H9 (cell line): ENCODE results near the gene TSTD2. TPM values are rescaled to one million over a fixed set of nuclear protein-coding genes. Genes with fewer than 3 reads are reported as not detected.

Source experiments
- DNase-seq: peaks from one replicate; pipeline ENCODE4 v3.0.0-alpha.2; 2017
- H2AFZ ChIP-seq: one replicate; pipeline ENCODE4 v1.6.1; 2013; ENCODE audit warnings: mild to moderate bottlenecking, low read length, control low read depth, moderate library complexity
- H2AK5ac ChIP-seq: 2 replicates; pipeline ENCODE4 v1.6.1; 2013; ENCODE audit warnings: low read length, control low read depth, mixed read lengths; ENCODE audit not compliant: insufficient read length
- H2BK120ac ChIP-seq: one replicate; pipeline ENCODE4 v1.6.1; 2013; ENCODE audit warnings: low read depth, mild to moderate bottlenecking, low read length, control low read depth, inconsistent platforms; ENCODE audit not compliant: poor library complexity, severe bottlenecking
- H2BK12ac ChIP-seq: 2 replicates; pipeline ENCODE4 v1.6.1; 2013; ENCODE audit warnings: low read length, control low read depth, mixed read lengths, low read depth; ENCODE audit not compliant: insufficient read length
- H2BK15ac ChIP-seq: 2 replicates; pipeline ENCODE4 v1.6.1; 2013; ENCODE audit warnings: low read depth, low read length, control low read depth
- H2BK20ac ChIP-seq: one replicate; pipeline ENCODE4 v1.6.1; 2013; ENCODE audit warnings: low read depth, mild to moderate bottlenecking, low read length, control low read depth, inconsistent platforms; ENCODE audit not compliant: poor library complexity, severe bottlenecking
- H2BK5ac ChIP-seq: 2 replicates; pipeline ENCODE4 v1.6.1; 2013; ENCODE audit warnings: low read length, control low read depth, mixed read lengths; ENCODE audit not compliant: insufficient read length
- H3K14ac ChIP-seq: 2 replicates; pipeline ENCODE4 v1.6.1; 2013; ENCODE audit warnings: low read length, control low read depth; ENCODE audit not compliant: insufficient read depth
- H3K18ac ChIP-seq: 2 replicates; pipeline ENCODE4 v1.6.1; 2013; ENCODE audit warnings: low read depth, mild to moderate bottlenecking, mixed read lengths, low read length, control low read depth; ENCODE audit not compliant: insufficient read length
- H3K23ac ChIP-seq: 2 replicates; pipeline ENCODE4 v1.6.1; 2013; ENCODE audit warnings: low read length, control low read depth, mixed read lengths, low read depth; ENCODE audit not compliant: insufficient read length
- H3K23me2 ChIP-seq: 2 replicates; pipeline ENCODE4 v1.6.1; 2013; ENCODE audit warnings: low read depth, mild to moderate bottlenecking, mixed read lengths, low read length, control low read depth; ENCODE audit not compliant: insufficient read length, poor library complexity, severe bottlenecking
- H3K27ac ChIP-seq: 2 replicates; pipeline ENCODE4 v1.5.1; 2013; ENCODE audit warnings: low read length, control low read depth, mixed read lengths, low read depth; ENCODE audit not compliant: insufficient read length
- H3K27me3 ChIP-seq: 2 replicates; pipeline ENCODE4 v1.6.1; 2013; ENCODE audit warnings: low read length, control low read depth, inconsistent platforms; ENCODE audit not compliant: insufficient read depth
- H3K4ac ChIP-seq: 2 replicates; pipeline ENCODE4 v1.6.1; 2013; ENCODE audit warnings: low read depth, mild to moderate bottlenecking, control low read depth, inconsistent platforms, low read length, moderate library complexity
- H3K4me1 ChIP-seq: 2 replicates; pipeline ENCODE4 v1.6.1; 2013; ENCODE audit warnings: low read length, control low read depth, inconsistent platforms; ENCODE audit not compliant: insufficient read depth
- H3K4me2 ChIP-seq: 2 replicates; pipeline ENCODE4 v1.6.1; 2013; ENCODE audit warnings: low read length, control low read depth, mixed read lengths; ENCODE audit not compliant: insufficient read length, insufficient read depth
- H3K56ac ChIP-seq: 2 replicates; pipeline ENCODE4 v1.6.1; 2013; ENCODE audit warnings: low read depth, mild to moderate bottlenecking, mixed read lengths, low read length, control low read depth; ENCODE audit not compliant: insufficient read length
- H3K79me1 ChIP-seq: 2 replicates; pipeline ENCODE4 v1.6.1; 2013; ENCODE audit warnings: low read depth, mild to moderate bottlenecking, moderate library complexity, low read length, control low read depth, inconsistent platforms; ENCODE audit not compliant: insufficient read depth, poor library complexity, severe bottlenecking
- H3K79me2 ChIP-seq: 2 replicates; pipeline ENCODE4 v1.6.1; 2013; ENCODE audit warnings: low read length, control low read depth, inconsistent platforms; ENCODE audit not compliant: insufficient read depth
- H3K9ac ChIP-seq: 2 replicates; pipeline ENCODE4 v1.6.1; 2013; ENCODE audit warnings: low read length, control low read depth, mixed read lengths; ENCODE audit not compliant: insufficient read length; ENCODE audit errors: extremely low read depth
- H3K9me3 ChIP-seq: one replicate; pipeline ENCODE4 v1.6.1; 2013; ENCODE audit warnings: low read depth, low read length, inconsistent platforms; ENCODE audit not compliant: control insufficient read depth
- H3T11ph ChIP-seq: one replicate; pipeline ENCODE4 v1.6.1; 2013; ENCODE audit warnings: mild to moderate bottlenecking, low read length, control low read depth, inconsistent platforms
- H4K20me1 ChIP-seq: one replicate; pipeline ENCODE4 v1.6.1; 2013; ENCODE audit not compliant: control insufficient read depth, insufficient read length, insufficient read depth
- H4K5ac ChIP-seq: 2 replicates; pipeline ENCODE4 v1.6.1; 2013; ENCODE audit warnings: low read depth, mild to moderate bottlenecking, mixed read lengths, low read length, control low read depth; ENCODE audit not compliant: insufficient read length
- H4K8ac ChIP-seq: replicated peaks from 2 replicates; pipeline ENCODE4 v1.6.1; 2013; ENCODE audit warnings: low read length, control low read depth, mixed read lengths, low read depth; ENCODE audit not compliant: insufficient read length
- H4K91ac ChIP-seq: 2 replicates; pipeline ENCODE4 v1.6.1; 2013; ENCODE audit warnings: low read depth, mild to moderate bottlenecking, moderate library complexity, mixed read lengths, low read length, control low read depth; ENCODE audit not compliant: insufficient read length
- H3K27ac Mint-ChIP-seq, 3 experiments: 2 replicates in 2 of 3; 3 replicates in 1 of 3; pipeline ENCODE4 v1.8.0; 2020 to 2021; ENCODE audit warnings: mixed read lengths in 3 of 3, mild to moderate bottlenecking in 1 of 3, moderate library complexity in 1 of 3
- H3K27me3 Mint-ChIP-seq: 2 replicates; pipeline ENCODE4 v1.8.0; 2021; ENCODE audit warnings: low read depth, mild to moderate bottlenecking, moderate library complexity, mixed read lengths
- H3K36me3 Mint-ChIP-seq, 3 experiments: 2 replicates in 2 of 3; 3 replicates in 1 of 3; pipeline ENCODE4 v1.8.0; 2020 to 2021; ENCODE audit warnings: low read depth in 3 of 3, mixed read lengths in 3 of 3; ENCODE audit not compliant: insufficient read depth in 1 of 3
- H3K4me1 Mint-ChIP-seq, 2 experiments: 2 replicates each; pipeline ENCODE4 v1.8.0; 2020; ENCODE audit warnings: mixed read lengths in 2 of 2
- H3K4me3 Mint-ChIP-seq, 2 experiments: 2 replicates in 1 of 2; 3 replicates in 1 of 2; pipeline ENCODE4 v1.8.0; 2020 to 2021; ENCODE audit warnings: mild to moderate bottlenecking in 2 of 2, mixed read lengths in 2 of 2, moderate library complexity in 1 of 2
- H3K9me3 Mint-ChIP-seq, 2 experiments: 2 replicates in 1 of 2; 3 replicates in 1 of 2; pipeline ENCODE4 v1.8.0; 2020; ENCODE audit warnings: mild to moderate bottlenecking in 2 of 2, mixed read lengths in 2 of 2, moderate library complexity in 1 of 2
- CTCF ChIP-seq: fragments of 200-600 bp; sonication (generic); conservative IDR thresholded peaks from 3 replicates; pipeline ENCODE4 v1.8.0; 2021; ENCODE audit warnings: antibody characterized with exemption, mild to moderate bottlenecking
- WGBS: extraction: QIAGEN DNeasy Blood & Tissue Kit; methylation state at CpG from one replicate; pipeline ENCODE4 v1.1.7; 2013; ENCODE audit warnings: missing lambda C conversion rate, low lambda C conversion rate, mixed read lengths; ENCODE audit not compliant: insufficient read length; ENCODE audit errors: extremely low coverage; 5-methylcytosine and 5-hydroxymethylcytosine counted together
- total RNA-seq: library from RNA; stranded (reverse); gene quantifications from 2 replicates; pipeline ENCODE4 v1.2.1, GENCODE V29; 2021

Gene TSTD2
- total RNA-seq, 1 experiment from 2014 or later: 23.5 TPM

GRCh38 chr9:97563458-97564135, 69.6 kb downstream of the TSTD2 start:
- no peak overlapping the region for H3K14ac ChIP-seq
- no peak overlapping the region for H2BK15ac ChIP-seq
- no peak overlapping the region for H4K5ac ChIP-seq
- H2BK12ac ChIP-seq: no peak overlapping the region
- no peaks in the 10 kb centered on the region for H3K79me2 ChIP-seq
- no peak overlapping the region for H3K4me2 ChIP-seq
- H3K23me2 ChIP-seq: no peaks in the 10 kb centered on the region
- no peak overlapping the region for H2BK120ac ChIP-seq
- no peak overlapping the region for H2BK5ac ChIP-seq
- no peaks in the 10 kb centered on the region for H4K20me1 ChIP-seq
- H3K27me3 ChIP-seq: no peaks in the 10 kb centered on the region; the same call in 1 of the 2 replicates
- no peak overlapping the region for H3K9ac ChIP-seq
- Mint-ChIP-seq H3K4me1 (peaks cover 19 to 30% of the 10 kb centered on the region in 2 experiments), H3K9me3 (no peaks in the 10 kb centered on the region; a peak in 1 of 5 replicates), H3K27ac (peak overlapping the region in 1 of 3 experiments; percentile 81; a peak in 1 of 7 replicates), H3K4me3 (no peak overlapping the region), H3K36me3 (no peaks in the 10 kb centered on the region; a peak in 1 of 7 replicates), H3K27me3 (peaks cover 2% of the 10 kb centered on the region)
- no peak for TF ChIP-seq CTCF
- H2BK20ac ChIP-seq: no peak overlapping the region
- no peaks in the 10 kb centered on the region for H3K4me1 ChIP-seq
- H3K4ac ChIP-seq: no peak overlapping the region
- no peak overlapping the region for H3K23ac ChIP-seq
- no peaks in the 10 kb centered on the region for H3K9me3 ChIP-seq
- no CpG with 5 or more reads among the region's 13 CpGs for WGBS
- H2AFZ ChIP-seq: no peak overlapping the region
- no peak overlapping the region for H3K27ac ChIP-seq
- H3T11ph ChIP-seq: no peak overlapping the region
- peak; percentile 12 for DNase-seq
- H2AK5ac ChIP-seq: no peak overlapping the region
- H3K56ac ChIP-seq: no peak overlapping the region
- H3K79me1 ChIP-seq: no peaks in the 10 kb centered on the region
- H3K18ac ChIP-seq: no peak overlapping the region
- H4K8ac ChIP-seq: no peak overlapping the region
- no peak overlapping the region for H4K91ac ChIP-seq
